Sigmoid colon (tissue), 4 donors: ENCODE data around the gene ANO2.

ENCODE experiments used
- CTCF ChIP-seq, 4 experiments: fragments of 450-650 bp in 3 of 4; fragments of 200-600 bp in 1 of 4; IDR thresholded peaks; one replicate each; pipeline ENCODE4 v1.5.1; 2016 to 2019; ENCODE audit warnings: antibody characterized with exemption in 4 of 4, mild to moderate bottlenecking in 3 of 4, moderate library complexity in 2 of 4
- POLR2AphosphoS5 ChIP-seq, 4 donors: sonication (generic); formaldehyde crosslinking; IDR thresholded peaks; one replicate each; pipeline ENCODE4 v1.6.1; 2017; ENCODE audit warnings: antibody characterized with exemption in 4 of 4

- TF ChIP-seq CTCF (IDR thresholded peaks at IDR 0.05) (no peak), POLR2AphosphoS5 (IDR thresholded peaks at IDR 0.05) (no peak)
These were observed 430.5 kb downstream of the ANO2 start for GRCh38 chr12:5514545-5514944.
